Stomach (tissue), 9 donors: ENCODE measurements around the gene ADSS1. TPM values are rescaled to one million over a fixed set of nuclear protein-coding genes. Genes with fewer than 3 reads are reported as not detected.
"Not testable (repeated sequence)": the region's sequence is repeated elsewhere in the genome, so short reads cannot be mapped to it uniquely, and the experiment has no call there.

Source experiments
- DNase-seq, 2 donors: peaks; one replicate each; pipeline versions ENCODE4 v3.0.0 to v3.0.0-alpha.2; 2013 to 2019
- H3K27ac ChIP-seq, 5 donors: fragments of 200-600 bp in 4 of 5; sonication (generic) in 4 of 5; one replicate each; pipeline ENCODE4 v1.5.1; 2013 to 2019; ENCODE audit warnings: mild to moderate bottlenecking in 1 of 5, moderate library complexity in 1 of 5
- H3K27me3 ChIP-seq, 3 donors: fragments of 200-600 bp; sonication (generic); one replicate each; pipeline ENCODE4 v1.5.1; 2017 to 2019; ENCODE audit warnings: mixed run types in 1 of 3
- H3K36me3 ChIP-seq, 4 donors: fragments of 200-600 bp; sonication (generic); 1 replicate in 3 of 4; 2 replicates in 1 of 4; pipeline ENCODE4 v1.5.1; 2016 to 2019
- H3K4me1 ChIP-seq, 4 donors: fragments of 200-600 bp; sonication (generic); one replicate each; pipeline ENCODE4 v1.5.1; 2016 to 2019
- H3K4me3 ChIP-seq, 4 donors: fragments of 200-600 bp; sonication (generic) in 3 of 4; one replicate each; pipeline ENCODE4 v1.5.1; 2016 to 2019; ENCODE audit warnings: mild to moderate bottlenecking in 1 of 4
- H3K9me3 ChIP-seq, 4 donors: fragments of 200-600 bp; sonication (generic); one replicate each; pipeline ENCODE4 v1.5.1; 2016 to 2019
- EP300 ChIP-seq: sonication (generic); formaldehyde crosslinking; IDR thresholded peaks from one replicate; pipeline ENCODE4 v1.6.1; 2017; ENCODE audit warnings: antibody characterized with exemption
- POLR2A ChIP-seq, 4 donors: fragments of 450-650 bp; IDR thresholded peaks; one replicate each; pipeline ENCODE4 v1.6.1; 2016; ENCODE audit warnings: antibody characterized with exemption in 4 of 4, control low read depth in 2 of 4, mild to moderate bottlenecking in 1 of 4, moderate library complexity in 1 of 4
- POLR2AphosphoS5 ChIP-seq, 3 donors: sonication (generic); formaldehyde crosslinking; IDR thresholded peaks; one replicate each; pipeline ENCODE4 v1.6.1; 2016; ENCODE audit warnings: antibody characterized with exemption in 3 of 3
- WGBS, 5 donors: extraction: QIAGEN DNeasy Blood & Tissue Kit in 3 of 5; methylation state at CpG; one replicate each; pipeline versions ENCODE4 v1.1.5 to v1.1.7; 2013 to 2018; 5-methylcytosine and 5-hydroxymethylcytosine counted together
- intact Hi-C: fragments of 100-400 bp; cut with DNase I; formaldehyde crosslinking; loops from one replicate; pipeline ENCODE4 v1.15.1; 2023; ENCODE audit warnings: low total_unique reads
- polyA plus RNA-seq, 3 donors: library from polyadenylated mRNA; stranded (reverse); fragments of 200-250 nt; gene quantifications; one replicate each; pipeline ENCODE4 v1.2.3, GENCODE V29; 2013
- total RNA-seq, 5 donors: library from RNA; depleted of rRNA; stranded (reverse); fragments of >200 nt; gene quantifications; one replicate each; pipeline versions ENCODE4 v1.1.0 to v1.2.3, GENCODE V29; 2014 to 2016
- TF ChIP-seq, protein P1 (sequence below), 7 experiments: fragments of 450-650 bp in 4 of 7; fragments of 200-600 bp in 3 of 7; sonication (generic) in 3 of 7; IDR thresholded peaks; one replicate each; pipeline ENCODE4 v1.5.1; 2016 to 2019; ENCODE audit warnings: antibody characterized with exemption in 7 of 7, control low read depth in 2 of 7, mild to moderate bottlenecking in 1 of 7
- donor health status: healthy with polysubstance abuse.
- donor health status: Bipolar disorder and iron deficiency.
- donor health status: healthy.

The ADSS1 gene
- total and polyA plus RNA-seq, 8 donors = 7.0 to 59.4 (median 12.3) TPM; not detected in 1

DNA sequence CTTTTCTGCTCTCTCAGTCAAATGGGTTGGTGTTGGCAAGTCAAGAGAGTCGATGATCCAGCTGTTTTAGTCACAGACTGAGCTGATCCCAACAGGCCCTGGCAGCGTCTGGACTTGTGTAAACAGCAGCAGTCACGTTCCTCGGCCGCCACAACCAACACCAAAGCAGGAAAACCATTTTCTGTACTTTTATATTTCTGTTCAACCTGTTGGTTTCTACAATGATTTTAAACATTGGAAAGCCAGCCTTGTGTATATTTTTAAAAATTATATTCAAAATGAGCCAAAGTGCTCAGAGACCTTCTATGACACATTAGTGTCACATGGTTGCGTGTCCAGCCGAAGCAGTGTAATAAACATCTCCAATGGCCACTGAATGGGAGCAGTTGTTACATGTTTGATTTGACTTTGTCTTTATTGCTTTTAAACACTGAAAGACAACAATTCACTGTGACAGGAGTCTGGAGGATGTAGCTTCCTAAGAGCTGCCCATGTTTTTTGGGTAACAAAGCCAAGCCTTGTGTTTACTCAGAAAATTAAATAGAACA, 23.0 kb downstream of the ADSS1 start:
- intact Hi-C loops = no loop called here
- no peaks in the 10 kb centered on the region for H3K27me3 ChIP-seq
- 27 to 38% (median 36%) methylated on average over 7 of the region's 7 CpGs for WGBS, 5 donors
- H3K27ac ChIP-seq = peak overlapping the region; percentile 49 to 78 (median 72)
- H3K4me3 ChIP-seq = no peak overlapping the region
- peaks cover 42 to 54% (median 51%) of the 10 kb centered on the region in 4 donors for H3K4me1 ChIP-seq
- H3K36me3 ChIP-seq = peaks cover 0 to 21% (median 17%) of the 10 kb centered on the region in 4 donors
- H3K9me3 ChIP-seq = no peaks in the 10 kb centered on the region
- DNase-seq = peak; percentile 81
- TF ChIP-seq, protein P1, sequence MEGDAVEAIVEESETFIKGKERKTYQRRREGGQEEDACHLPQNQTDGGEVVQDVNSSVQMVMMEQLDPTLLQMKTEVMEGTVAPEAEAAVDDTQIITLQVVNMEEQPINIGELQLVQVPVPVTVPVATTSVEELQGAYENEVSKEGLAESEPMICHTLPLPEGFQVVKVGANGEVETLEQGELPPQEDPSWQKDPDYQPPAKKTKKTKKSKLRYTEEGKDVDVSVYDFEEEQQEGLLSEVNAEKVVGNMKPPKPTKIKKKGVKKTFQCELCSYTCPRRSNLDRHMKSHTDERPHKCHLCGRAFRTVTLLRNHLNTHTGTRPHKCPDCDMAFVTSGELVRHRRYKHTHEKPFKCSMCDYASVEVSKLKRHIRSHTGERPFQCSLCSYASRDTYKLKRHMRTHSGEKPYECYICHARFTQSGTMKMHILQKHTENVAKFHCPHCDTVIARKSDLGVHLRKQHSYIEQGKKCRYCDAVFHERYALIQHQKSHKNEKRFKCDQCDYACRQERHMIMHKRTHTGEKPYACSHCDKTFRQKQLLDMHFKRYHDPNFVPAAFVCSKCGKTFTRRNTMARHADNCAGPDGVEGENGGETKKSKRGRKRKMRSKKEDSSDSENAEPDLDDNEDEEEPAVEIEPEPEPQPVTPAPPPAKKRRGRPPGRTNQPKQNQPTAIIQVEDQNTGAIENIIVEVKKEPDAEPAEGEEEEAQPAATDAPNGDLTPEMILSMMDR (IDR thresholded peaks at IDR 0.05) = no peak
- TF ChIP-seq POLR2A (IDR thresholded peaks at IDR 0.05) = no peak
- no peak for TF ChIP-seq POLR2AphosphoS5 (IDR thresholded peaks at IDR 0.05)
- no peak for TF ChIP-seq EP300

DNA sequence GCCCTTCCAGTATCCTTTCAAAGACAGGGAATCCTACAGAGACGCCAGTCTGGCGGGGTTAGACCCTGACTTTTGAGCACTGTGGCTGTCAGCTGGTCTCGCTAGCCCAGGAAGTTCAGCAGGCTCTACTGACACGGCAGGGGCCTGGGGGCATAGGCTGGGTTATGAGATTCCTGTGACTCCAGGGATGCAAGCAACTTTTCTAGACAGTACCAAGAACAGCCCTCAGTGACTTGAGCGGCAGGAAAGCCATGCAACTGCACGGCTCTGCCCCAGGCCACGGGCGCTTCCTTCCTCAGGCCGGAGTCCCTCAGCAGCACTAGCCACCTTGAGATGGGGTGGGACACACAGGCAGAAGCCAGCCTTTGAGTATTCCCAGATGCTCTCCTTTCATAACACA, 23.8 kb downstream of the ADSS1 start:
- WGBS, 5 donors = 70 to 84% (median 80%) methylated on average over 9 of the region's 9 CpGs
- peaks cover 45 to 58% (median 55%) of the 10 kb centered on the region in 4 donors for H3K4me1 ChIP-seq
- no peaks in the 10 kb centered on the region for H3K9me3 ChIP-seq
- peaks cover 0 to 19% (median 15%) of the 10 kb centered on the region in 4 donors for H3K36me3 ChIP-seq
- DNase-seq = peak in 1 of 2 donors; percentile 20
- H3K27me3 ChIP-seq = no peaks in the 10 kb centered on the region
- H3K27ac ChIP-seq = peak overlapping the region; percentile 14 to 78 (median 72)
- intact Hi-C loops = no loop called here
- TF ChIP-seq, protein P1 (IDR thresholded peaks at IDR 0.05) = no peak
- TF ChIP-seq EP300 (no peak), POLR2A (IDR thresholded peaks at IDR 0.05) (no peak), POLR2AphosphoS5 (IDR thresholded peaks at IDR 0.05) (no peak)
- H3K4me3 ChIP-seq = no peak overlapping the region

DNA sequence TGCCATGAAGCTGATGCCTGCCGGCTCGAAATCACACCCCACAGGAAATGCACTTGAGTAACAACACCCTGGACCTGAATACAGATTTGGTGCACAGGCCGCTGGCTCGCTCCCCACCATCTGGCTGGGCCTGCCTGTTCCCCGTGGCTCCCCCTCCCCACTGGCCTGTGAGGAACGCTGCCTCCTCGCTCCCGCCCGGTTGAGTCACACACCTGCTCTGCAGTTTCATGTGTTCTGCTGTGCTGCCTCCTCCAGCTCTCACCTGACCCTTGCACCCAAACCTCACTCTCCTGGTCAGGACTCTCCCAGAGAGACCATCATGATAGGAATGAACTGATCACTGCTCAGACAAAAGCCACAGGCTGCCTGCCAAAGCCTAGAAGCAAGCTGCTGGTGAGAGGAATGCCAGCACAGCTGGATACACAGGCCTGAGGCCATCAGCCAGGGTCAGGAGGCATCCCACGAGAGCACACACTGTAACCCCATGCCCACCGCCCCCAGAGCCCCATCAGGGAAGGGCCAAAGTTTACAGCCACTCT, 25.2 kb downstream of the ADSS1 start:
- H3K4me1 ChIP-seq = peaks cover 51 to 66% (median 63%) of the 10 kb centered on the region in 4 donors
- no peak for TF ChIP-seq POLR2A (IDR thresholded peaks at IDR 0.05)
- TF ChIP-seq POLR2AphosphoS5 (IDR thresholded peaks at IDR 0.05) = peak in 1 of 3 donors; percentile 15
- TF ChIP-seq, protein P1 (IDR thresholded peaks at IDR 0.05) = no peak
- TF ChIP-seq EP300 = no peak
- H3K9me3 ChIP-seq = no peaks in the 10 kb centered on the region
- intact Hi-C loops = no loop called here
- peak overlapping the region in 4 of 5 donors; percentile 20 to 78 (median 48) for H3K27ac ChIP-seq
- H3K36me3 ChIP-seq = peaks cover 0 to 7% (median 5%) of the 10 kb centered on the region in 4 donors
- 38 to 53% (median 50%) methylated on average over 11 of the region's 11 CpGs for WGBS, 5 donors
- peak in 1 of 2 donors; percentile 73 for DNase-seq
- no peak overlapping the region for H3K4me3 ChIP-seq
- no peaks in the 10 kb centered on the region for H3K27me3 ChIP-seq

DNA sequence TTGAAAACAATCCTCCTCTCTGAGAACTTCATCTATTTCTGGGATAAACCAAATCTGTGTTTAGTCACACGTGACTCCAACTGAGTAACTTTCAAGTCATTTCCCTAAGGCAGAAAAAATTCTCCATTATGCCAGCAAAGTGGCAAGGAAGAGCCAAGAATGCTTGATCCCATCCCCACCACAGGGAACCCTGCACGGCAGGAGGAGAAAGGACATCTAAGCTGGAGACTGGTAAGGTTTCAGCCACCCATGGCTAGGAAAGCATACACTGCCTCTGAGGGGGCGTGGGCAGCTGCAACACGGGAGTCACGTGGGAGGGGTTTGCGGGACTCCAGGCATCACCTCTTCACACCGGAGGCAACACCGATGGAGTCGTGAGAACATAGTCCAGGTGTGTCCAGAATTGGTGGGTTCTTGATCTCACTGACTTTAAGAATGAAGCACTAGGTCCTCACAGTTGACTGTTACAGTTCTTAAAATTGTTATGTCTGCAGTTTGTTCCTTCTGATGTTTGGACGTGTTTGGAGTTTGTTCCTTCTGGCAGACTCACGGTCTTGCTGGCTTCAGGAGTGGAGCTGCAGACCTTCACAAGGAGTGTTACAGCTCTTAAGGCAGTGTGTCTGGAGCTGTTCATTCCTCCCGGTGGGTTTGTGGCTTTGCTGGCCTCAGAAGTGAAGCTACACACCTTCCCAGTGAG, 26.2 kb downstream of the ADSS1 start:
- intact Hi-C loops = no loop called here
- H3K4me1 ChIP-seq = peaks cover 61 to 76% (median 73%) of the 10 kb centered on the region in 4 donors
- WGBS, 5 donors = 69 to 86% (median 79%) methylated on average over 12 of the region's 12 CpGs
- H3K9me3 ChIP-seq = no peaks in the 10 kb centered on the region
- H3K36me3 ChIP-seq = peaks cover 0 to 2% (median 1%) of the 10 kb centered on the region in 4 donors
- H3K27ac ChIP-seq = peak overlapping the region in 2 of 5 donors; percentile 60 to 78
- DNase-seq = no peak
- TF ChIP-seq EP300 (no peak), POLR2A (IDR thresholded peaks at IDR 0.05) (no peak), POLR2AphosphoS5 (IDR thresholded peaks at IDR 0.05) (no peak)
- TF ChIP-seq, protein P1 (IDR thresholded peaks at IDR 0.05) = no peak
- no peaks in the 10 kb centered on the region for H3K27me3 ChIP-seq
- no peak overlapping the region for H3K4me3 ChIP-seq

DNA sequence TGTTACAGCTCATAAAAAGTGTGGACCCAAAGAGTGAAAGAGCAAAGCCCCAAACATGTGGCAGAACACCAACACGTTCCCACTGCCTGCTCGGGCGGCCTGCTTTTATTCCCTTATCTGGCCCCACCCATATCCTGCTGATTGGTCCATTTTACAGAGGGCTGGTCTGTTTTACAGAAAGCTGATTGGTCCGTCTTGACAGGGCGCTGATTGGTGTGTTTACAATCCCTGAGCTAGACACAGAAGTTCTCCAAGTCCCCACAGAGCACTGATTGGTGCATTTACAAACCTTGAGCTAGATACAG, 26.7 kb downstream of the ADSS1 start:
- 73 to 92% (median 81%) methylated on average over 5 of the region's 5 CpGs for WGBS, 5 donors
- H3K36me3 ChIP-seq, H3K9me3 ChIP-seq, DNase-seq, H3K4me3 ChIP-seq, intact Hi-C loops, H3K27me3 ChIP-seq, H3K27ac ChIP-seq: not testable (repeated sequence)
- H3K4me1 ChIP-seq = peaks cover 62 to 77% (median 74%) of the 10 kb centered on the region in 4 donors
